Suppressor macrophage (primary cell): ENCODE data around the gene TBX19.

Experiments used
- DNase-seq, 4 experiments: peaks; one replicate each; pipeline ENCODE4 v3.0.0-alpha.2; 2020 to 2022
- total RNA-seq, 17 experiments: gene quantifications; one replicate each; lab custom pipeline; 2026; ENCODE audit warnings: mixed read lengths in 6 of 17, inconsistent platforms in 3 of 17; lab: John Stamatoyannopoulos, UW

TBX19 gene
- 0.67 to 10.4 (median 1.9) reads per million in 17 experiments for total RNA-seq

GRCh38 chr1:168280296-168280927 is at the start of gene TBX19:
TBX19 (plus strand) TSS chr1:168280877; CDS start chr1:168281091, 214 bp downstream.
- DNase-seq, result no peak

DNA sequence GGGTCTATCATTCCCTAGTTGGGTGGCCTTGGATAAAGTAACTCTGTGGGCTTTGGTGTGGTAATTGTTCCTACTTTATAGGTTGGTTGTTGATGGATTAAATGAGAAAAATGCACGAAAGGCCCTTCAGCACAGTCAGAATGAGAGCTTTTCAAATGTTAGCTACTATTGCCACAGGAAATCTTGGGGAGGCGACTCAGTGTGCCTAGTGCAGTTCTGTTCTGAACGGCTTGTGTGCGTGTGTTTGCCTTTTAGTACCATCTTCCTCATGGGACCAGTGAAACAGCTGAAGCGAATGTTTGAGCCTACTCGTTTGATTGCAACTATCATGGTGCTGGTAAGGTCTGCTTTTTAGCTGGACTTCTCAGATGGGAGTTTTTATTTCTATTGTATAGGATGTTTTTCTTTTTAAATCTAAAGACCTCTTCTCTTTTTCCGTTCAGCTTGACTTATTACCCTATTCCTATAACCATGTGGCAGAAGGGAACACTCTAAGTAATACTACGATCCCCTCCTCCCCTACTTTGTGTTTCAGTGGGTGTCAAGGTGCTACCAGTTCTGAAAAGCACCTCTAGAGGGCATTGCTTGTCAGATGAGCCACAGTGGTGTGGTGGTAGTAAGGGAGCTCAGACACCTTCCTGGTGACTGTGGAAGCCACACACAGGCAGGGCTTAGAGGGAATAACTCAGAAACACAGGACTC is 45.7 kb upstream of the TBX19 start:
- peak in 3 of 4 experiments; percentile 33 to 43 (median 42) for DNase-seq

DNA sequence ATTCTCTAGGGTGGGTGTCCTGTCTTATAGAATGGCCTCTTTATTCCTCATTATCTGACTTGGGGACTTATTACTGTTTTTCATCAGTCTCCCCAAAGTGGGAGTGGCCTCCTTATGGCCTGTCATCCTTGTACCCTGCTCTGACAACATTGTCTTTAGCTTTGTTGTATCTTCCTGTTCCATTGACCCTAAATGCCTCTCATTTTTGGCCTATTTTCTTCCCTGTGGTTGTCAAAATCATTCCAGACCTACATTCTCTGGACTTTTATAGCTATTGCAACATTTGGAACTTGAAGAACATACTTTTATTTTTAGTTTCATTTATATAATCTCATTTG is 45.2 kb upstream of the TBX19 start:
- DNase-seq, result no peak

DNA sequence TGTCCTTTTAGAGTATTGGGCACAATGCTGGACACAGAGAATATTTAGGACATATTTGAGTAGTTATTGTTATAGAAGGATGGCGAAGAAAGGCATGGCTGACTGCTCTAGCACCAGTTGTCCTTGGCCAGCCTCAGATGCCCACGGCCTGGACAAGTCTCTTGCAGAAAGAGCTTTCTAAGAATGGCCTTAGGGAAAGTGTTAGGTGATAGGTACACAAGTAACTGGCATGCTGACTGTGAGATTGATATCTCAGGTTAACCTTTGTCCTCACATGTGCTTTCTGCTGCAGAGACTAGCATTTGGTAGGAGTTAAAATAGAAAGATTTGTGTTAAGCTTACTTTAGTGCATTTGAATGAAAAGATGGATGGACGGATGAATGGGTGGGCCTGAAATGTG is 44.7 kb upstream of the TBX19 start:
- no peak for DNase-seq

- DNase-seq, result no peak
These were observed 43.7 kb upstream of the TBX19 start for GRCh38 chr1:168236836-168237611.

DNA sequence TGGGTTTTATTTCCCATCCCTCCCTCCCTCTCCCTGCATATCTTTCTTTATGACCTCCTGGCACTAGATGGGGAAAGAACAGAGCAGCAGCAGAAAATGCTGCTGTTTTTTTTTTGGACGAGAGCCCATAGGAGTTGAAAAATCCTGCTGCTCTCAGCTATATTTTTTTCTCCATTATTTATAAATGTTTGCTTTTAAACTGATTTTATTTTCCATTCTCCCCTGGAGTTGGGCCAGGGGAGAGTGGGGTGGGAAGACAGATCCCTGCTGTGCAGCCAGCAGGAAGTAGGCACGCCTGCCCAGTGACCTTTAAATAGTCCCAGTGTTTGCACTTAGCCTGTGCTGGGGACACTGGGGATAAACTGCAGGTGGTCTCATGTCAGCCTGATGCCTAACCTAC is 37.5 kb upstream of the TBX19 start:
- no peak for DNase-seq

GRCh38 chr1:168243636-168244212 is 37.0 kb upstream of the TBX19 start:
- no peak for DNase-seq

DNA sequence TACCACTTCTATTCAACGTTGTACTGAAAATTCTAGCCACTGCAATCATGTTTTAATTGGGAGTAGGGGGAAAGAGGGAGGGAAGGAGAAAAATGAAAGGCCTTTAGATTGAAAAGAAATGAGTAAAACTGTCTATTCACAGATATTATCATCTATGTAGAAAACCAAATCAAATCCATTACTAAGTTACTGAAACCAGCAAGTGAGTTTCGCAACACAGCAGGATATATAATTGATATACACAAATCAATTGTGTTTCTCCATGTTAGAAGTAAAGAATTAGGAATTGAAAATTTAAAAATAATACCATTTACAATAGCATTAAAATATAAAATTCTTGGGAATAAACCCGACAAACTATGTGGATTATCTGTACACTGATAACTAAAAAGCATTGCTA is 35.6 kb upstream of the TBX19 start:
- no peak for DNase-seq

DNA sequence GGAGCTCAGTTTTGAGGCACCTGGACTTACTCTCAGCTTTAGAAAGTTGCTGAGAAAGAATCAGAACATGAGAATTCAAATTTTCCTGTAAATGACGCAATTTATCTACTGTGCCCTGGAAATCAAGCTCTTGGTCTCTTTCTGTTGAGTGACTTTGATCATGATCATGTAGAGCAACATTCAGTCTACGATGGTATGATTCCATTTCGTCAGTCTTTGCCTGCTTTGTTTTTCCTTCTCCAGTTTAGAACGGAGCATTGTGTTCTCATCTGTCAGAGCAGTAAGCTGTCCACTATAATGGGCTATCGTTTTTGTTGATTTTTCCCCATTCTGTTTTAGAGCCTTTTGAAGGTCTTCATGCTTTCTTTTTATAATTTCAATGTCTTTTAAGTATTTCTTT is 34.2 kb upstream of the TBX19 start:
- no peak for DNase-seq

DNA sequence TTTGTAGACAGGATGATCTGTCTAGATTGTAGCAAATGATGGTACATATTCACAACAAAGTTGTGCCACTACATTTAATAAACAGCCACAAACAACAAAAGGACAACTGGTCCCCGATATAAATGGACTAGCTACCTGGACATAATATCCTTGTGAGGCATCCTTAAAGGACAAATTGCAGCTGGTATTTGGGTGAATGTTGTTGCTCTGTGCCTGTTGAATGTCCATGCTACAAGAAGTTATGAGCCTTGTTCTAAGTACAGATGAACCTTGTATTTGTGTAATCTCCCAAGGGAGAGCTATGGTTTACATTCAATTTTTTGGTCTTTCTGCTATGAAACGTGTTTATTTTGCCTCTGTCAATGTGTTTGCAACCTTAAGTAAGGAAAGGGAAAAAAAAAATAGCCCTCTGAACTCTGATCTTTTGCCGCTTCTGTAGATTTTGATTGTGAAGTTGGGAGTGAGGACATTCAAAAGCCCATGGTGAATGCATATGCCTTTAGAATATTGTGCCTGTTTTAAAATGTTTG is 28.4 kb upstream of the TBX19 start:
- DNase-seq, result no peak

- no peak for DNase-seq
These were observed 24.5 kb upstream of the TBX19 start for GRCh38 chr1:168256164-168256563.

GRCh38 chr1:168257397-168257796 is 23.3 kb upstream of the TBX19 start:
- no peak for DNase-seq

DNA sequence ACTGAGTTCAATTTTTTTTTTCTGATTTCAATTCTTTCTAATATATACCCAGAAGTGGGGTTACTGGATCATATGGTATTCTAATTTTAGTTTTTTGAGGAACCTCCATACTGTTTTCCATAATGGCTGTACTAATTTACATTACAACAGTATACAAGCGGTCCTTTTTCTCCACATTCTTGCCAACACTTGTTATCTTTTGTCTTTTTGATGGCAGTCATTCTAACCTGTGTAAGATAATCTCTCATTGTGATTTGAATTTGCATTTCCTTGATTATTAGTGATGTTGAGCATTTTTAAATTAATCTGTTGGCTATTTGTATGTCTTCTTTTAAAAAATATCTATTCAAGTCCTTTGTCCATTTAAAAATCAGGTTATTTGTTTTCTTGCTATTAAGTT is 21.1 kb upstream of the TBX19 start:
- DNase-seq, result no peak

GRCh38 chr1:168260393-168260792 is 20.3 kb upstream of the TBX19 start:
- no peak for DNase-seq

DNA sequence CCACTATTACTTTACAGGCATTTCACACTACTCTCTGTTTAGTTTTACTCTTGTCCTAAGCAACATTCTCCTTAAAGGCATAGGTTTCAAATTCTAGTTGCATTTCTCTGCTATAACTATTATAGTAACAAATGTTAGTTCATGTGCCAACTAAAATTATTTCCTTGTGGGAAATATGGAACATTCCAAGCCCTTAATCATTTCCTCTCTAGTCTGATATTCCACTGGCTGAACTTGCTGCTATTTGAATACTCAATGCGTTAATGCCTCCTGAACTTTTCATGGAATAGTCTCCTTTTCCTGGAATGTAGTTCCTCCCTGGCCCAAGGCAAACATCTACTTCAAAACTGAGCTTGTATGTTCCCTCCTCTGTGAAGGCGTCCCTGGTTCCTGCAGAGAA is 19.3 kb upstream of the TBX19 start:
- no peak for DNase-seq

GRCh38 chr1:168263130-168263529 is 17.5 kb upstream of the TBX19 start:
- DNase-seq, result no peak

DNA sequence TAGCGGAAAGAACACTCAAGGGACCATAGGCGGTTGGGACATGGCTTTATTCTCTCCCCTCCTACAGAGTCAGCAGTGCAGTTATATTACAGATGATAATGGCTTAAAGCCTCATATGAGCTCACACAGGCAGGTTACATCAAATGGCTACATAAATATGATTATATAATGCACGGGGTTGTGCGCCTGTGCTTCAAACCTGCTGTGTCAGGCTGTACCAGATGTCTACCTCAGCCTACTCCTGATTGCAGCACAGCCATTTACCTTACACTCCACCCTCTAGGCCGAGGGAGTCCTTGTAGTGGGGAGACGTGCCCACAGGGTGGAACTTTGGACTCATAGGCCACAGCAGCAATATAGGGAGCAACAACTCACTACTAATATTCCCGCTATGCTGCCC is 16.4 kb upstream of the TBX19 start:
- DNase-seq, result no peak

GRCh38 chr1:168265596-168265995 is 15.1 kb upstream of the TBX19 start:
- no peak for DNase-seq

DNA sequence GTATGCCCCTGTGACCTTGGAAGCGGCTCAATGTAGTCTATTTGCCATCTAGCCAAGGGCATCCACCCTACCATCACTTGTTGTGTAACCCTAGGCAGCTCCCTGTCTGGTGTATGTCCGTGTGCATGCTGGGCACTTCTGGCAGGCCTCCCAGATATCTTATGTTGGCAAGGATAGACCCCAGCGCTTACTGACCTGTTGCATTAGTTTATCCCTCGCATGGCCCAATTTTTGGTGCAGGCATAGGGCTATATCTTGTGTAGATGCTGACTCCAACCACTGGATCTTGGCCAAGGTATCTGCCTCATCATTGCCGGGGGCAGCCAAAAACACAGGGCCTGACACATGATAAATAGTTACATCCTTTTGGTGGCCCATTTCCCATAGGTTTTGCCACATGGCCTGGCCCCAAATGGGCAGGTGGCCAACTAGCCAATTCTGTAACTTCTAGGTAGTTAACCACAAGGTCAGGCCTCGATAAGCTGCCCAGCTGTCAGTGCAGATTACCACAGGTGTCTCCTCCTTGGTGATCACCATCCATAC is 14.0 kb upstream of the TBX19 start:
- DNase-seq, result no peak

DNA sequence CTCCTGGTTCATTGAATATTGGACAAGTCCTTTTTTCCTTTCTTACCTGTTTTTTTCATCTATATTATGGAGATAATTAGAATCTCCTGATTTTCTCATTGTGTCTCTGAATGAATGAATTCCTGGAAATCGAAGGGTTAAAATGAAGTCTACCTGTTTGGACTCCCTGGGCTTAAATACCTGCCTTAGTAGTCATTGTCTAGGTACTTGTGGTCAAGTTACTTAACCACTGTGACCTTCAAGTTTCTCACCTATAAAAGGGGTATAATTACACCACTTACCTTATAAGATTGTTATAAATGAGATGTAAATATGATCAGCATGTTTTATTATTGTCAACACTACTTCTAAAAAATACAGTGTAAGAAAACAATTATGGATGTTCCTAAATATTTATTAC is 9.0 kb upstream of the TBX19 start:
- DNase-seq, result no peak

DNA sequence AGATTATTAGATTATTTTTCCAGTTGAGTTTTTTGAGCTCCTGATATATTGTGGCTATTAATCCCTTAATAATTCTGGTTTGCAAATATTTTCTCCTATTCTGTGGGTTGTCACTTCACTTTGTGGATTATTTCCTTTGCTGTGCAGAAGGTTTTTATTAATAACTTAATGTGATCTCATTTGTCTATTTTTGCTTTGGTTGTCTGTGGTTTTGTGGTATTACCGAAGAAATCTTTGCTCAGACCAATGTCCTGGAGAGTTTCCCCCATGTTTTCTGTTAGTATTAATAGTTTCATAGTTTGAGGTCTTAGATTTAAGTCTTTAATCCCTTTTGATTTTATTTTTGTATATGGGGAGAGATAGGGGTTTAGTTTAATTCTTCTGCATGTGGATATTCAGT is 7.1 kb upstream of the TBX19 start:
- DNase-seq, result no peak

- no peak for DNase-seq
These were observed 1.4 kb upstream of the TBX19 start for GRCh38 chr1:168279253-168279652.
